Measurements from ENCODE around the gene OPHN1. TPM values are rescaled to one million over a fixed set of nuclear protein-coding genes. Genes with fewer than 3 reads are reported as not detected.

The OPHN1 gene
- total and polyA plus RNA-seq, 2 of the 13 experiments (the other 11 are each of a cell fraction or from before 2014, with no cell fraction given): 1.6 to 1.7 TPM

DNA sequence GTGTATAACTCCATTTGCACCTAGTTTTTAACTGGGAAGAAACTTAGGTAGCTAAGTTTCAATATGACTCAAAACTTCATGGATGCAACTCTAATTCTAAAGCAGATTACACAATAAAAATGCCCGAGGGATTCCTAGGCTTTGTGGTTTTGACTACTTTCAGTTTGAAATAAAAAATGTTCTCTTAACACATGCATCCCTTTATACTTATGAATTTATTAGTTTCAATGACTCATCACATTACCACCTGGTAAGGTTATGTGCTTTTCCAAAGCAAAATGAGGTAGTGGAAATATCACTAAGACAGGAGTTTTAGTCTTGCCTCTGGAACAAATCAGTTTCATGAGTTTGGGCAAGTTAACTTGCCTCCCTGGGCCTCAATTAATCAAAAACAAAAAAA lies 125.5 kb downstream of the OPHN1 start:
- no peak for ATAC-seq
- TF ChIP-seq, protein P1, sequence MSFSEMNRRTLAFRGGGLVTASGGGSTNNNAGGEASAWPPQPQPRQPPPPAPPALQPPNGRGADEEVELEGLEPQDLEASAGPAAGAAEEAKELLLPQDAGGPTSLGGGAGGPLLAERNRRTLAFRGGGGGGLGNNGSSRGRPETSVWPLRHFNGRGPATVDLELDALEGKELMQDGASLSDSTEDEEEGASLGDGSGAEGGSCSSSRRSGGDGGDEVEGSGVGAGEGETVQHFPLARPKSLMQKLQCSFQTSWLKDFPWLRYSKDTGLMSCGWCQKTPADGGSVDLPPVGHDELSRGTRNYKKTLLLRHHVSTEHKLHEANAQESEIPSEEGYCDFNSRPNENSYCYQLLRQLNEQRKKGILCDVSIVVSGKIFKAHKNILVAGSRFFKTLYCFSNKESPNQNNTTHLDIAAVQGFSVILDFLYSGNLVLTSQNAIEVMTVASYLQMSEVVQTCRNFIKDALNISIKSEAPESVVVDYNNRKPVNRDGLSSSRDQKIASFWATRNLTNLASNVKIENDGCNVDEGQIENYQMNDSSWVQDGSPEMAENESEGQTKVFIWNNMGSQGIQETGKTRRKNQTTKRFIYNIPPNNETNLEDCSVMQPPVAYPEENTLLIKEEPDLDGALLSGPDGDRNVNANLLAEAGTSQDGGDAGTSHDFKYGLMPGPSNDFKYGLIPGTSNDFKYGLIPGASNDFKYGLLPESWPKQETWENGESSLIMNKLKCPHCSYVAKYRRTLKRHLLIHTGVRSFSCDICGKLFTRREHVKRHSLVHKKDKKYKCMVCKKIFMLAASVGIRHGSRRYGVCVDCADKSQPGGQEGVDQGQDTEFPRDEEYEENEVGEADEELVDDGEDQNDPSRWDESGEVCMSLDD (CRISPR knock-in tag; IDR thresholded peaks at IDR 0.05; ENCODE audit: borderline replicate concordance): no peak
- TF ChIP-seq, protein P2, sequence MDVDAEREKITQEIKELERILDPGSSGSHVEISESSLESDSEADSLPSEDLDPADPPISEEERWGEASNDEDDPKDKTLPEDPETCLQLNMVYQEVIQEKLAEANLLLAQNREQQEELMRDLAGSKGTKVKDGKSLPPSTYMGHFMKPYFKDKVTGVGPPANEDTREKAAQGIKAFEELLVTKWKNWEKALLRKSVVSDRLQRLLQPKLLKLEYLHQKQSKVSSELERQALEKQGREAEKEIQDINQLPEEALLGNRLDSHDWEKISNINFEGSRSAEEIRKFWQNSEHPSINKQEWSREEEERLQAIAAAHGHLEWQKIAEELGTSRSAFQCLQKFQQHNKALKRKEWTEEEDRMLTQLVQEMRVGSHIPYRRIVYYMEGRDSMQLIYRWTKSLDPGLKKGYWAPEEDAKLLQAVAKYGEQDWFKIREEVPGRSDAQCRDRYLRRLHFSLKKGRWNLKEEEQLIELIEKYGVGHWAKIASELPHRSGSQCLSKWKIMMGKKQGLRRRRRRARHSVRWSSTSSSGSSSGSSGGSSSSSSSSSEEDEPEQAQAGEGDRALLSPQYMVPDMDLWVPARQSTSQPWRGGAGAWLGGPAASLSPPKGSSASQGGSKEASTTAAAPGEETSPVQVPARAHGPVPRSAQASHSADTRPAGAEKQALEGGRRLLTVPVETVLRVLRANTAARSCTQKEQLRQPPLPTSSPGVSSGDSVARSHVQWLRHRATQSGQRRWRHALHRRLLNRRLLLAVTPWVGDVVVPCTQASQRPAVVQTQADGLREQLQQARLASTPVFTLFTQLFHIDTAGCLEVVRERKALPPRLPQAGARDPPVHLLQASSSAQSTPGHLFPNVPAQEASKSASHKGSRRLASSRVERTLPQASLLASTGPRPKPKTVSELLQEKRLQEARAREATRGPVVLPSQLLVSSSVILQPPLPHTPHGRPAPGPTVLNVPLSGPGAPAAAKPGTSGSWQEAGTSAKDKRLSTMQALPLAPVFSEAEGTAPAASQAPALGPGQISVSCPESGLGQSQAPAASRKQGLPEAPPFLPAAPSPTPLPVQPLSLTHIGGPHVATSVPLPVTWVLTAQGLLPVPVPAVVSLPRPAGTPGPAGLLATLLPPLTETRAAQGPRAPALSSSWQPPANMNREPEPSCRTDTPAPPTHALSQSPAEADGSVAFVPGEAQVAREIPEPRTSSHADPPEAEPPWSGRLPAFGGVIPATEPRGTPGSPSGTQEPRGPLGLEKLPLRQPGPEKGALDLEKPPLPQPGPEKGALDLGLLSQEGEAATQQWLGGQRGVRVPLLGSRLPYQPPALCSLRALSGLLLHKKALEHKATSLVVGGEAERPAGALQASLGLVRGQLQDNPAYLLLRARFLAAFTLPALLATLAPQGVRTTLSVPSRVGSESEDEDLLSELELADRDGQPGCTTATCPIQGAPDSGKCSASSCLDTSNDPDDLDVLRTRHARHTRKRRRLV (CRISPR knock-in tag; IDR thresholded peaks at IDR 0.05): no peak
- TF ChIP-seq DNMT1 (CRISPR knock-in tag; IDR thresholded peaks at IDR 0.05): no peak
- TF ChIP-seq SNRNP70 (IDR thresholded peaks at IDR 0.05; ENCODE audit: low read depth, low read length): no peak
- TF ChIP-seq ZNF326 (CRISPR knock-in tag; IDR thresholded peaks at IDR 0.05; ENCODE audit: borderline replicate concordance): no peak
- TF ChIP-seq, protein P3, sequence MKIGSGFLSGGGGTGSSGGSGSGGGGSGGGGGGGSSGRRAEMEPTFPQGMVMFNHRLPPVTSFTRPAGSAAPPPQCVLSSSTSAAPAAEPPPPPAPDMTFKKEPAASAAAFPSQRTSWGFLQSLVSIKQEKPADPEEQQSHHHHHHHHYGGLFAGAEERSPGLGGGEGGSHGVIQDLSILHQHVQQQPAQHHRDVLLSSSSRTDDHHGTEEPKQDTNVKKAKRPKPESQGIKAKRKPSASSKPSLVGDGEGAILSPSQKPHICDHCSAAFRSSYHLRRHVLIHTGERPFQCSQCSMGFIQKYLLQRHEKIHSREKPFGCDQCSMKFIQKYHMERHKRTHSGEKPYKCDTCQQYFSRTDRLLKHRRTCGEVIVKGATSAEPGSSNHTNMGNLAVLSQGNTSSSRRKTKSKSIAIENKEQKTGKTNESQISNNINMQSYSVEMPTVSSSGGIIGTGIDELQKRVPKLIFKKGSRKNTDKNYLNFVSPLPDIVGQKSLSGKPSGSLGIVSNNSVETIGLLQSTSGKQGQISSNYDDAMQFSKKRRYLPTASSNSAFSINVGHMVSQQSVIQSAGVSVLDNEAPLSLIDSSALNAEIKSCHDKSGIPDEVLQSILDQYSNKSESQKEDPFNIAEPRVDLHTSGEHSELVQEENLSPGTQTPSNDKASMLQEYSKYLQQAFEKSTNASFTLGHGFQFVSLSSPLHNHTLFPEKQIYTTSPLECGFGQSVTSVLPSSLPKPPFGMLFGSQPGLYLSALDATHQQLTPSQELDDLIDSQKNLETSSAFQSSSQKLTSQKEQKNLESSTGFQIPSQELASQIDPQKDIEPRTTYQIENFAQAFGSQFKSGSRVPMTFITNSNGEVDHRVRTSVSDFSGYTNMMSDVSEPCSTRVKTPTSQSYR (CRISPR knock-in tag; IDR thresholded peaks at IDR 0.05; ENCODE audit: borderline replicate concordance): no peak
- TF ChIP-seq KLF11 (CRISPR knock-in tag; IDR thresholded peaks at IDR 0.05): no peak
- TF ChIP-seq ZNF775 (CRISPR knock-in tag; IDR thresholded peaks at IDR 0.05; ENCODE audit: borderline replicate concordance): no peak
- TF ChIP-seq MZF1 (CRISPR knock-in tag; IDR thresholded peaks at IDR 0.05; ENCODE audit: borderline replicate concordance): no peak
- no peak for TF ChIP-seq ISL2 (CRISPR knock-in tag; IDR thresholded peaks at IDR 0.05)
- TF ChIP-seq MAZ (IDR thresholded peaks at IDR 0.05; ENCODE audit: borderline replicate concordance, low read depth, low read length): no peak
- TF ChIP-seq MAZ (CRISPR knock-in tag; IDR thresholded peaks at IDR 0.05; ENCODE audit: low read depth): no peak
- TF ChIP-seq ZNF883 (CRISPR knock-in tag; IDR thresholded peaks at IDR 0.05; ENCODE audit: not compliant biosample characterization): no peak
- no peak for TF ChIP-seq SP2 (CRISPR knock-in tag; IDR thresholded peaks at IDR 0.05)
- CTCF ChIA-PET (ENCODE audit: low intra/inter-chr PET ratio, low total read pairs): no interaction called here
- Histone ChIP-seq H3K9ac (ENCODE audit: insufficient read depth, low read depth, low read length) (no peak overlapping the region), H3K4me3 (replicated peaks in 1 of 3; ENCODE audit: insufficient read depth in 1 of 3, low read depth in 2 of 3, low read length in 3 of 3) (no peak overlapping the region), H3K36me3 (replicated peaks in 1 of 2; ENCODE audit: control insufficient read depth in 1 of 2, insufficient read depth in 2 of 2, low read length in 2 of 2) (no peaks in the 10 kb centered on the region), H4K20me1 (ENCODE audit: insufficient read depth, low read length) (no peaks in the 10 kb centered on the region), H3K27me3 (ENCODE audit: control insufficient read depth in 1 of 2, insufficient read depth in 2 of 2, low read length in 2 of 2) (no peaks in the 10 kb centered on the region), H3K79me2 (ENCODE audit: insufficient read depth, low read length) (no peaks in the 10 kb centered on the region), H2AFZ (ENCODE audit: low read length) (no peak overlapping the region), H3K27ac (ENCODE audit: extremely low read length, insufficient read depth, low read length) (no peak overlapping the region), H3K4me2 (ENCODE audit: low read depth, low read length) (no peak overlapping the region), H3K4me1 (ENCODE audit: insufficient read depth, low read length) (0 out of 2 replicates have a peak, but pooled peaks cover 9% of the 10 kb centered on the region), H3K9me3 (ENCODE audit: low read length) (no peaks in the 10 kb centered on the region)
- FAIRE-seq: no peak
- no TSS peak for BruUV-seq (replicated peaks)
- DNase-seq (ENCODE audit: low spot score): no peak
- 100% methylated on average over 1 of the region's 1 CpG for WGBS (ENCODE audit: low lambda C conversion rate)
- POLR2A ChIA-PET: no interaction called here
- intact Hi-C loops (cut with micrococcal nuclease; ENCODE audit: unreplicated experiment): no loop called here
- in situ Hi-C loops (cut with HindIII; ENCODE audit: extremely low pct_ligation_motif_present, low pct_unique_long_range_greater_than_20kb): no loop called here

Data from HepG2 (cell line).